GM19463 (cell line): ENCODE data around the gene TRERF1.
A peak's percentile ranks its signal among the peaks of the same experiment; 100 is the strongest.
"Not testable (repeated sequence)": the region's sequence is repeated elsewhere in the genome, so short reads cannot be mapped to it uniquely, and the experiment has no call there.

Experiments
- ATAC-seq: cut with Tn5 transposase; IDR thresholded peaks from one replicate; pipeline ENCODE4 v1.9.1; 2021; ENCODE audit warnings: mild to moderate bottlenecking, moderate library complexity; ENCODE audit not compliant: unreplicated experiment

TRERF1 gene, protein sequence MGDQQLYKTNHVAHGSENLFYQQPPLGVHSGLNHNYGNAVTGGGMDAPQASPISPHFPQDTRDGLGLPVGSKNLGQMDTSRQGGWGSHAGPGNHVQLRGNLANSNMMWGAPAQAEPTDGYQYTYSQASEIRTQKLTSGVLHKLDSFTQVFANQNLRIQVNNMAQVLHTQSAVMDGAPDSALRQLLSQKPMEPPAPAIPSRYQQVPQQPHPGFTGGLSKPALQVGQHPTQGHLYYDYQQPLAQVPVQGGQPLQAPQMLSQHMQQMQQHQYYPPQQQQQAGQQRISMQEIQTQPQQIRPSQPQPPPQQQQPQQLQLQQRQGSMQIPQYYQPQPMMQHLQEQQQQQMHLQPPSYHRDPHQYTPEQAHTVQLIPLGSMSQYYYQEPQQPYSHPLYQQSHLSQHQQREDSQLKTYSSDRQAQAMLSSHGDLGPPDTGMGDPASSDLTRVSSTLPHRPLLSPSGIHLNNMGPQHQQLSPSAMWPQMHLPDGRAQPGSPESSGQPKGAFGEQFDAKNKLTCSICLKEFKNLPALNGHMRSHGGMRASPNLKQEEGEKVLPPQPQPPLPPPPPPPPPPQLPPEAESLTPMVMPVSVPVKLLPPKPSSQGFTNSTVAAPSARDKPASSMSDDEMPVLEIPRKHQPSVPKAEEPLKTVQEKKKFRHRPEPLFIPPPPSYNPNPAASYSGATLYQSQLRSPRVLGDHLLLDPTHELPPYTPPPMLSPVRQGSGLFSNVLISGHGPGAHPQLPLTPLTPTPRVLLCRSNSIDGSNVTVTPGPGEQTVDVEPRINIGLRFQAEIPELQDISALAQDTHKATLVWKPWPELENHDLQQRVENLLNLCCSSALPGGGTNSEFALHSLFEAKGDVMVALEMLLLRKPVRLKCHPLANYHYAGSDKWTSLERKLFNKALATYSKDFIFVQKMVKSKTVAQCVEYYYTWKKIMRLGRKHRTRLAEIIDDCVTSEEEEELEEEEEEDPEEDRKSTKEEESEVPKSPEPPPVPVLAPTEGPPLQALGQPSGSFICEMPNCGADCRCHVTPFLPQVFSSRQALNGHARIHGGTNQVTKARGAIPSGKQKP (N-terminal part only)

DNA sequence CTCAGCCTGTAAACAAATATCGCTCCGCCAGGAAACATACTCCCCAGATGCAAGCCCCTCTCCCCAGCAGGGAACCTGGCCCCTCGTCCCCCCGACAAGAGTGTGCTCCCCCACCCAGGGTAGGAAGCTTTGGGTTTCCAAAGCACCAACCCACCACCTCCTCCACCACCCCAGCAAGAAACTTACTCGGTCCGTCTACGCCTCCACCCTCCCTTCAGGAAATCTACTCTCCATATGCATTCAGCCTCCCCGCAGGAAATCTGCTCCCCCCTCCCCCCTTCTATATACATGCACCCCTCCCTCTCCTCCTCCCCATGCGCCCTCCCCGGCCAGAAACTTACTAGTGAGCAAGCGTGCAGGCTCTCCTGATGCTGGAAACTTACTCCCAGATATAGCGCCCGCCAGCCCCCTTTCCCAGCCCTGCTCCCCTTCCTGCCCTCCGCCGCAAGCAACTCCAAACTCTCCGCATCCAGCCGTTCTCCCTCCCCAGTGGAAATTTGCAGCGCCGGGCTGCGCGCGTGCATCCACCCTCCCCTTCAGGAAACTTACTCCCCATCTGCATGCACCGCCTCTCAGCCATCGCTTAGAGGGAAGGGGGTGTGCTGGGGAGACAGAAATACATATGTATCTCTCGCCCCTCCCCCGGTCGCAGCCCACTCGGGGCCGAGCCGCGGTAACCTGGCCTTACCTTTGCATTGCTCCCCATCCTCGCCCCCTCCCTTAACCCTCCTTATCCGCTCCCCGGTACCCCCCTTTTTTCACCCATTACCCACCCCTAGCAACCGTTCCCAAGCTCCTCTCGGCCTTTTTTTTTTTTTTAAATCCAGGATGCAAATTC lies at the start of gene TRERF1:
Gene TRERF1 (minus strand): TSS at position 594 of the 838 bp plus-strand sequence. CDS start 182,336 bp downstream, outside the sequence.
- no peak for ATAC-seq

DNA sequence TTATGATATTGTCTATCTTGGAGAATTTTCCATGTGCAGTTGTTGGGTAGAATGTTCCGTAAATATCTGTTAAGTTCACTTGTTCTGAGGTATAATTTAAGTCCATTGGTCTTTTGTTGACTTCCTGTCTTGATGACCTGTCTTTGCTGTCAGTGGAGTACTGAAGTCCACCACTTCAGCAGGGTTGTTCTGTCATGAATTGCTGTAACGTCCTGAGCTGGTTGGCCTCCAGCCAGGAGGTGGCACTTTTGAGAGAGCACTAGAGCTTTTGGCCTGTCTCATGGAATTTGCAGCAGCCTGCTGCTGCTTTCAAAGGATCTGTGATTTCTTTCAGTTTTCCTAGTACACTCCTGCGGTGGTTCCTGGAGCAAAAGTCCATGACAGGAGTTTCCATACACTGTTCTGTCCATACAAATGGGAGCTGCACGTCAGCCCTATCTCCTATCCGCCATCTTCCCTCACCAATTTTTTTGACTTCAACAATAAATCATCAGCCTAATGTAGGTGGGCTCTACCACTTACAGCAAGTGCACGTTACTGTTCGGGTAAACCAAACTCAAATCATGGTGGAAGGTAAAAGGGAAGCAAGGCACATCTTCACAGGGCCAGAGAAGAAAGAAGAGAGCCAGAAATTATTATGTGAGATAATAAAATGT lies 46.9 kb upstream of the TRERF1 start:
- ATAC-seq: no peak

DNA sequence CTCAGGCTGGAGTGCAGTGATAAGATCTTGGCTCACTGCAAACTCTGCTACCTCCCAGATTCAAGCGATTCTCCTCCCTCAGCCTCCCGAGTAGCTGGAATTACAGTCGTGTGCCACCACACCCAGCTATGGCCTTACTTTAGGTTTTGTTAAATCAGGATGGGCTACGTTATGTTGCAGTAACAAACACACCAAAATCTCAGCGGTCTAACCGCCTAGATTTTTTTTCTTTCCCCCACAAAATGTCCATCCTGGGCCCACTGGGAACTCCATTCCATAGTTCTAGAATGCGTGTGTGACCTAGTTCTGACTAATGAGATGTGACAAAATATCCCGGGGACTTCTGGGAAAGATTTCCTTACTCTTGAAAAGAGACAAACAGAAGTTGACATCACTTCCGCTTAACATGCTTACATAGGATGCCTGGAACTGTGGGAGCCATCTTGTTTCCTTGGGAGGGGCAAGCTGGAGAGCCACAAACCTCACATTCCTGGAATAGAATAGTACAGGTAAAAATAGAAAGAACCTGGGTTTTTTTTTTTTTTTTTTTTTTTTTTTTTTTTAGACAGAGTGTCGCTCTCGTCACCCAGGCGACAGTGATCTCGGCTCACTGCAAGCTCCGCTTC lies 42.3 kb upstream of the TRERF1 start:
- no peak for ATAC-seq

DNA sequence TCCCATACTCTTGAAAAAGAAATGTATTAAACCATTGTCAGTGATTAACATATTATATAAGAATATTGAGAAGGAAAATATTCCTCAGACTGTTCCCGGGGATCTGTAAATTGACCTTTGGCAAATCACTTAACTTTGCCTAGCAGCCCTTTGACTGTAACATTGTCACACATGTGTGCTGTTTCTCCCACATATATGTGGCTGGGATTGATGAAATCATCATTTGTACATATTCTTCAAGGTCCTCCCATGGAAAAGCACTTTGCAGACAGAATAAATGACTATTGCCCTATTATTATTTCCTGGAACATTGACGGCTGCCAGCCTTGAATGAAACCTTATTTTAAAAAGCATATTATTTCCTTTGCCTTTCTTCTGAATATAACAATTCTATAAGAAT lies 36.4 kb upstream of the TRERF1 start:
- ATAC-seq: no peak

DNA sequence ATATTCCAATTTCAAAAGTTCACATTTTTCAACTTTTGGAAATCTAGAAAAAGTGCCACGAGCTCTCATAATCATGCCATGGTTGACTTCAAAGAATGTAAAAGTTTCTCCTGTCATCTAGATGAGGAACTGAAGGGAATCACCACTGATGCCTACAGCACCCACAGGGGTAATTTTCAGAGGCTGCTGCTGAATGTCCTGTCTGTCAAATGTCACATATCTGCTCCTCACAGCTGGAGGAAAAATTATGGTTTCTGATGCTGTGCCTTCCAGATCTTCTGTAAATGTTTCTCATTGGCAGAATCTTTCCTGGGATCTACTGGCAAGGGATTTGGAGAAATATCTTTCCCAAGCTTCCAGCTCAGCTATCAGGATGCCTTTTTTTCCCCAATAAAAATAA lies 32.5 kb upstream of the TRERF1 start:
- ATAC-seq: no peak

DNA sequence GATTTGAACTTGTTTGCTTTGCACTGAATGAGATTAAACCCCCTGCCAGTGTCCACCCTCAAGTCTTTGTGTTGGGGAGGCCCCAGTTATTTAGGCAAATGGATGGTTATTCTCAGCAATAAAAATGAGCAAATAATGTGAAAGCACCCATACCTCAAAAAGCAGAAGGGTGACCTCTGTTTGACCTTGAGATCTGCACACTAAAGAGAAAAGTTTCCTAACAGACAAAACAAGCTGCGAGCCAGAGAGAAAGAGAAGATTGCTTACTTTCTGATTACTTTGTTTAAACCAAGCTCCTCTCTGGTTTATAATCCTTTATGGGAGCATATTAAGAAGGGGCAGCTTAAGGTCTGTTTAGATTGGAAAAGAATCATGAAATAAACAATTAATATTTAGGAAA lies 30.4 kb upstream of the TRERF1 start:
- no peak for ATAC-seq

DNA sequence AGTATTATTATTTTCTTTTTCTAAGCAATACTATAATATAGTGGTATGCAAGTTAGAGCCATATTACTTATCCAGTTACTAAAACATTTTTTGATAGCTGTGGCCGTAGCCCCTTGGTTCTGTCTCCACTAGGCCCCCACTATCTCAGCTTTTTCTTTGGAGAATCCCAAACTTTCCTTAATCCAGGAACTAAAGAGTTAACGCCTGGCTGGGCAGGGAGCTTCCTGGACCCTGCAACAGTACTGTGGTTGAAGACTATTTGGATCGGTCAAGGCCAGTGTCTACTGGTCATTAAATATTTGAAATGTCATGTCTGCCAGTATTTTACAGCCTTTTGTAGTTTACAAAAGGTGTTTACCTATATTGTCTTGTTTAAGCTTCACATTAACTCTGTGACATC lies 20.0 kb upstream of the TRERF1 start:
- ATAC-seq: no peak

DNA sequence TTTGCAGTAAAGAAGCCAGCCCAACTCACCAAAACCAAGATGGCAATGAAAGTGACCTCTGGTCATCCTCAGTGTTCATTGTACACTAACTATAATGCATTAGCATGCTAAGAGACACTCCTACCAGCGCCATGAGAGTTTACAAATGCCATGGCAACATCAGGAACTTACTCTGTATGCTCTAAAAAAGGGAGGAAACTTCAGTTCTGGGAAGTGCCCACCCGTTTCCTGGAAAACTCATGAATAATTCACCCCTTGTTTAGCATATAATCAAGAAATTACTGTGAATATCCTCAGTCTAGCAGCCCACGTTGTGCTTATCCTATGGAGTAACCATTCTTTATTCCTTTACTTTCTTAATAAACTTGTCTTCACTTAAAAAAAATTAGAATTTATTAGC lies 19.4 kb upstream of the TRERF1 start:
- ATAC-seq: no peak

DNA sequence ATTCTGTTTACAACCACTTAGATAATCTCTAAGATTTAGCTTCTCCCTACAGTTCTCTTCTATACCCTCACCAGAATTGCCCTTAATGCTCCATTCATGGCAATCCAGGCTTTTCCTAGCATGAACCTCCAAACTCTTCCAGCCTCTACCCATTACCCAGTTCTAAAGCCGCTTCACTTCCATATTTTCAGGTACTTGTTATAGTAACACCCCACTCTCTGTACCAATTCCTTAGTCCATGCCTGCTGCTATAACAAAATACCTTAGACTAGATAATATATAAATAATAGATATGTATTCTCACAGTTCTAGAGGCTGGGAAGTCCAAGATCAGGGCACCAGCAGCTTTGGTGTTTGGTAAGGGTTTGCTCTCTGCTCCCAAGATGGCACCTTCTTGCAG lies 16.5 kb upstream of the TRERF1 start:
- ATAC-seq: no peak

DNA sequence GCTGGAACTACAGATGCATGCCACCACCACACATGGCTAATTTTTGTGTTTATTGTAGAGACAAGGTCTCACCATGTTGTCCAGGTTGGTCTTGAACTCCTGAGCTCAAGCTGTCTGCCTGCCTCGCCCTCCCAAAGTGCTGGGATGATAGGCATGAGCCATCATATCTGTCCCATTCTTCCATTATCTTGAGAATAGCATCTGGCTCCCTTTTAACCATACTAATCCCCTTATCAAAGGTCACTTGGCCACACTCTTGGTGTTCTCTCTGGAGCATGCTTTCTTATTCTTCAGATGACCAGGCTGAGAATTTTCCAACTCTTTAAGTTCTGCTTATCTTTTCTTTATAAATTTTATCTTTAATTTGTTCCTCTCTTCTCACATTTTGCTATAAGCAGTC lies 15.9 kb upstream of the TRERF1 start:
- ATAC-seq: no peak

DNA sequence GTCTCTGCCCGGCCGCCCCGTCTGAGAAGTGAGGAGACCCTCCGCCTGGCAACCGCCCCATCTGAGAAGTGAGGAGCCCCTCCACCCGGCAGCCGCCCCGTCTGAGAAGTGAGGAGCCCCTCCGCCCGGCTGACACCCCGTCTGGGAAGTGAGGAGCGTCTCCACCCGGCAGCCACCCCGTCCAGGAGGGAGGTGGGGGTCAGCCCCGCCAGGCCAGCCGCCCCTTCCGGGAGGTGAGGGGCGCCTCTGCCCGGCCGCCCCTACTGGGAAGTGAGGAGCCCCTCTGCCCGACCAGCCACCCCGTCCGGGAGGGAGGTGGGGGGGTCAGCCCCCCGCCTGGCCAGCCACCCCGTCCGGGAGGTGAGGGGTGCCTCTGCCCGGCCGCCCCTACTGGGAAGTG lies 14.7 kb upstream of the TRERF1 start:
- not testable (repeated sequence) for ATAC-seq

DNA sequence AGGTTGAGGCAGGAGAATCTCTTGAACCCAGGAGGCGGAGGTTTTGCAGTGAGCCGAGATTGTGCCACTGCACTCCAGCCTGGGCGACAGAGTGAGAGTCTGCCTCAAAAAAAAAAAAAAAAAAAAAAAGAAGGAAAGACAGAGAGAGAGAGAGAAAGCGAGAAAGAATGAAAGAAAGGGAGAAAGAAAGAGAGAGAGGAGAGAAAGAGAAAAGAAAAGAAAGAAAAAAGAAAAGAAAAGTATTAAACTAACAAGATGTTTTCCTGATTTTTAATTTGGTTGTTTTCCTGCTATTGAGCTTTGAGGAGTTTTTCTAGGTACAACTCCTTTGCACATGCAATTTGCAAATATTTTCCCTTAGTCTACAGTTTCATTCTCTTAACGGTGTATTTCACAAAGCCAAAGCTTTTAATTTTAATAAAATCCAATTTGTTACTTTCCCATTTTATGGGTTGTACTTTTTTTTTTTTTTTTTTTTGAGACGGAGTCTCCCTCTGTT lies 10.8 kb upstream of the TRERF1 start:
- ATAC-seq: no peak

DNA sequence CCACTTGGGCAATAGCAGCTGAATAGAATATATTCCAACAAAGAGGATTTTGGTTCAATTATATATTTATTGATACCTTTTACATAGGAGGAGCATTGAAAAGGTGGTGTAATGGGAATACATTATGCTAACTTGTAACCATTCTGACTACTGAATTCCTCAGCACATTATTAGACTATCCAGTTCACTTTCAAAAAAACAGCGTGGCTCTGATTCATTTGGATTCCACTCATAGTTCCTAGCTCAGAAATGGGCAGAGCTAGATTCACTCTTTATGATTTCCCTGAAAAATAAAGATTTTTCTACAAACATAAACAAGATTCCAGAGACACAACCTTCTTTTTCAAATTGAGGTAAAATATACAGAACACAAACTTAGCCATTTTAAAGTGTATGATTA lies 9.2 kb upstream of the TRERF1 start:
- ATAC-seq: no peak

DNA sequence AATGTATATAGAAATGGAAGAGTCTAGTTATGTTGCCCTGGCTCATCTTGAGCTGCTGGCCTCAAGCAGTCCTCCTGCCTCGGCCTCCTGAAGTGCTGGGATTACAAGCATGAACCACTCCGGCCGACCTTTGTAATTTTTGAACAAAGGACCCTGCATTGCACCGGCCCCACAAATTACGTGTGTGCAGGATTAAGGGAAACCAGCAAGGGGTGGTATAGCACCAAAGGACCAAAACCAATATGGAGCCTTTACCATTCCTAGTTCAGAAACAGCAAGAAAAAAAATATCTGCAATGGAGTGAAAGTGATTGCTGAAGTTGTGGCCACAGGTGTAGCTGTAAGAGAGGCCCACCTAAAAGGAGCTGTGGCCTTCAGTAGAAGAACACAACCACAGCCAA lies 8.2 kb upstream of the TRERF1 start:
- no peak for ATAC-seq

DNA sequence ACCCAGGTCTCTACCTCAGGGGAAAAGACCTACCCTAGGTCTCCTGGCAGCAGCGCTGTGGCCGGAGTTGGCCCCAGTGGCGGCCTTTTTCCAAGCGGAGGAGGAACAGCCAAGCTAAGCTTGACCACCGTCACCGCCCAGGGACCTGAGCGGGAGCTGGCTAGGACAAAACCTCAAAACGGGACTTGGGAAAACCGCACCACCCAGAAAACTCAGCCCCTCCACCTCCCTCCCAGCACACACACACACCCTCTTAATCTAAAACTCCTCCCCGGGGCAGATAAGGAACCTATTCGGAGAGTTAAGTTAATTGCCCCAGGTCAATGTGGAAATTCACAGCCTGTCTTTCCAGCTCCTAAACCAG lies 2.7 kb upstream of the TRERF1 start:
- ATAC-seq: no peak

DNA sequence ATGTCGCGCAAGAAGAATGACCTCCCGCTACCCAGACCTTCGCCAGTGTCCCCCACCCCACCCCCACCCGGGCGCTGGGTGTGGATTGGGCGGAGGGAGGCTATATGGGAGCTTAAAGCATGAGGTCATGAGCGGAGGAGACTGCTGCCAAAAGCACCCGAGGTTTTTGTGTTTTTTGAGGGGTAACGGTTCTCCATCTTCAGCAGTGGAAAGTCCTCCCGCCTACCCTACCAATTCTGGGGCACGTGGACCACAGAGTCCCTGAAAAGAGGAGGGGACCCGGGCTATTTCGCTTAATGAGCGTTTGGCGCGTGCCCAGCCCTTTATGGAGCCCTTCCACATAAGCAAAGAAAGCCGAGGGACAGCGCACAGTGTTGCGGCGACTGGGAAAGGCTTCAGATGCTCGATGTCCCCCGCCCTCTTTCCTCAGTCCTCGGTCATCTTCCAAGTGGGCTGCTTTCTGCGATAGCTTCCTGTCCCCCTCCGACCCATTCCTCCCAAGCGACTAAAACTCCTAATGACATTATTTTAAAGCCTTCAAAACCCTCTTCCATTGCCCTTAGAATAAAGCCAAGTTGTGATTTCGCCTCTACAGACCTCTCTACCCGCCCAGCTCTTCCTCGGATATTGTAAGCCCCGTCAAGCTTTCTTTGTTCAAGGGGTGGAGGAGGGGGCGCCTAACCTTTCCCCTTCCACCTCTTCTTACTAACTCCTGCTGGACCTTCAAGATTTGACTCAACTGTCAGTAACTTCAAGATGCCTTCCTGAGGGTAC lies 2.1 kb upstream of the TRERF1 start:
- ATAC-seq: no peak

DNA sequence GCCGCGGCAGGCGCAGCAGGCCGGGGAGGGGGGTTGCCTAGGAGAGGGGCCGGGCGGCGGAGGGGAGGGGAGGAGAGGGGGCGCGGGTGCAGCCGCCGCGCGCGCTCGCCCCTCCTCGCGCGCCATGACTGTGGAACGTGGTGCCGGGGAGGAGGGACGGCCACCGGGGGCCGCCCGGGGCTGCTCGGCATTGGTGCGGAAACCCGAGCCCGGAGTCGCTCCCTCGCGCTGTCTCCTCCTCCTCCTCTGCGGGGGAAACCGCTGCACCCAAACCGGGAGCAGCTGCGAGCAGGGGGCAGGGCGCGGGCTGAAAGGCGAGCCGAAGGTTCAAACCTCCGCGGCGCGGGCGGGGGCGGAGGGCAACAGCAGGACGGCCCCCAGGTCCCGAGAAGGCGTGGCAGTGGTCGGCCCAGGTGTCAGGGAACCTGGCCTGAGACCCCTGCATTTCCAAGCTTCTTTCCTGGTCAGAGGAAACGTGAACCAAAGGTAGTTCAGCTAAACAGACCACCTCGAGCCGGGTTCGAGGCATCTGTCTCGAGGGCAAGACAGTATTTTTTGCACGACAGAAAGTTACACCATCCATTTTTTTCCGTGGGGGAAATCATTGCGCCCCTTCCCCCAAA lies 1.4 kb upstream of the TRERF1 start:
- peak; percentile 58 for ATAC-seq
